PC-9 (cell line): ENCODE measurements around the gene ZNF311.

ENCODE experiments used
- EZH2 ChIP-seq: fragments of 200-600 bp; sonication (generic); IDR thresholded peaks from 2 replicates; pipeline ENCODE4 v1.8.0; 2017; ENCODE audit warnings: antibody characterized with exemption, low read depth
- TF ChIP-seq, protein P1 (sequence below): fragments of 200-600 bp; sonication (generic); conservative IDR thresholded peaks from 2 replicates; pipeline ENCODE4 v1.6.1; 2017; ENCODE audit warnings: mixed run types, antibody characterized with exemption, mild to moderate bottlenecking, moderate library complexity

DNA sequence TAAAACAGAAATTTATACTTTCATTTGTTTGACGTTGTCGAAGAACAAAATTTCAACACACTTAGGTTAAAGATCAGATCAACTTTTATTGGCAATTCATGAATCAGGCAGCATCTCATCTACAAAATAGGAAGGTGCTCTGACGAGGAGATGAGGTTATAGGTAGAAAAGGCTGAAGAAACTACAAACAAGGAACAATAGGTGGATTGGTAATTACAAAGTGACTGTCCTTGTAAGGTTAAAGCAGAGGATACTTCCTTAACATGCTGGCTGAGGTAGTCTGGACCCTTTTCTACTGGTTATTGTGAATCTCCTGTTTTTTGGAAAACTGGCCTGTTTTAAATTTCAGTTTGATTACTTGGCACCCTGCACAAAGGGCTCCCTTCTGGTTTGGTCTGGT is 48.8 kb downstream of the ZNF311 start:
- TF ChIP-seq, protein P1, sequence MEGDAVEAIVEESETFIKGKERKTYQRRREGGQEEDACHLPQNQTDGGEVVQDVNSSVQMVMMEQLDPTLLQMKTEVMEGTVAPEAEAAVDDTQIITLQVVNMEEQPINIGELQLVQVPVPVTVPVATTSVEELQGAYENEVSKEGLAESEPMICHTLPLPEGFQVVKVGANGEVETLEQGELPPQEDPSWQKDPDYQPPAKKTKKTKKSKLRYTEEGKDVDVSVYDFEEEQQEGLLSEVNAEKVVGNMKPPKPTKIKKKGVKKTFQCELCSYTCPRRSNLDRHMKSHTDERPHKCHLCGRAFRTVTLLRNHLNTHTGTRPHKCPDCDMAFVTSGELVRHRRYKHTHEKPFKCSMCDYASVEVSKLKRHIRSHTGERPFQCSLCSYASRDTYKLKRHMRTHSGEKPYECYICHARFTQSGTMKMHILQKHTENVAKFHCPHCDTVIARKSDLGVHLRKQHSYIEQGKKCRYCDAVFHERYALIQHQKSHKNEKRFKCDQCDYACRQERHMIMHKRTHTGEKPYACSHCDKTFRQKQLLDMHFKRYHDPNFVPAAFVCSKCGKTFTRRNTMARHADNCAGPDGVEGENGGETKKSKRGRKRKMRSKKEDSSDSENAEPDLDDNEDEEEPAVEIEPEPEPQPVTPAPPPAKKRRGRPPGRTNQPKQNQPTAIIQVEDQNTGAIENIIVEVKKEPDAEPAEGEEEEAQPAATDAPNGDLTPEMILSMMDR, result no peak
- no peak for TF ChIP-seq EZH2
